CD4-positive, alpha-beta memory T cell (primary cell): ENCODE data around the gene MATR3. TPM values are rescaled to one million over a fixed set of nuclear protein-coding genes. Genes with fewer than 3 reads are reported as not detected.
A peak's percentile ranks its signal among the peaks of the same experiment; 100 is the strongest.

Experiments
- CTCF ChIA-PET: fragments of 350-600 bp; sonication (Branson Sonifier 250); formaldehyde crosslinking; loops from one replicate; lab custom pipeline; 2021; ENCODE audit warnings: inconsistent platforms; ENCODE audit not compliant: partially characterized antibody; lab: Charles Lee
- POLR2A ChIA-PET: fragments of 350-600 bp; sonication (Branson Sonifier 250); formaldehyde crosslinking; loops from one replicate; lab custom pipeline; 2021; ENCODE audit not compliant: partially characterized antibody; lab: Charles Lee
- DNase-seq, 5 donors: peaks; one replicate each; pipeline versions ENCODE4 v3.0.0 to v3.0.0-alpha.2; 2020 to 2022; ENCODE audit warnings: mixed read lengths in 1 of 5
- H3K27ac ChIP-seq: one replicate; pipeline ENCODE4 v1.7.0; 2013; ENCODE audit warnings: low read depth, low read length
- H3K27me3 ChIP-seq: 2 replicates; pipeline ENCODE4 v1.7.0; 2013; ENCODE audit warnings: mild to moderate bottlenecking, low read length, moderate library complexity; ENCODE audit not compliant: insufficient read depth
- H3K36me3 ChIP-seq: 2 replicates; pipeline ENCODE4 v1.7.0; 2013; ENCODE audit warnings: mild to moderate bottlenecking, low read length, moderate library complexity; ENCODE audit not compliant: insufficient read depth
- H3K4me1 ChIP-seq: 2 replicates; pipeline ENCODE4 v1.7.0; 2013; ENCODE audit warnings: mild to moderate bottlenecking, low read length, moderate library complexity; ENCODE audit not compliant: insufficient read depth
- H3K4me3 ChIP-seq, 2 donors: one replicate each; pipeline ENCODE4 v1.7.0; 2013; ENCODE audit warnings: low read length in 2 of 2, mild to moderate bottlenecking in 1 of 2
- H3K9me3 ChIP-seq, 2 donors: one replicate each; pipeline ENCODE4 v1.7.0; 2013; ENCODE audit warnings: low read length in 2 of 2, control low read depth in 1 of 2; ENCODE audit not compliant: control insufficient read depth in 1 of 2
- H3K27ac Mint-ChIP-seq, 7 donors: one replicate each; pipeline ENCODE4 v1.8.0; 2020 to 2021; ENCODE audit warnings: mixed read lengths in 7 of 7, mild to moderate bottlenecking in 6 of 7, inconsistent platforms in 3 of 7, moderate library complexity in 3 of 7
- H3K27me3 Mint-ChIP-seq, 2 donors: one replicate each; pipeline ENCODE4 v1.8.0; 2020 to 2021; ENCODE audit warnings: mixed read lengths in 2 of 2
- H3K36me3 Mint-ChIP-seq, 2 donors: one replicate each; pipeline ENCODE4 v1.8.0; 2020 to 2021; ENCODE audit warnings: mixed read lengths in 2 of 2, inconsistent platforms in 1 of 2, mild to moderate bottlenecking in 1 of 2
- H3K4me1 Mint-ChIP-seq, 4 donors: one replicate each; pipeline ENCODE4 v1.8.0; 2020 to 2021; ENCODE audit warnings: mixed read lengths in 4 of 4, mild to moderate bottlenecking in 1 of 4
- H3K4me3 Mint-ChIP-seq, 8 donors: one replicate each; pipeline ENCODE4 v1.8.0; 2020 to 2021; ENCODE audit warnings: mixed read lengths in 8 of 8, mild to moderate bottlenecking in 7 of 8, moderate library complexity in 6 of 8, inconsistent platforms in 3 of 8
- H3K9me3 Mint-ChIP-seq, 8 donors: one replicate each; pipeline ENCODE4 v1.8.0; 2020 to 2021; ENCODE audit warnings: mixed read lengths in 8 of 8, mild to moderate bottlenecking in 5 of 8, inconsistent platforms in 3 of 8, moderate library complexity in 1 of 8
- intact Hi-C: fragments of 100-400 bp; cut with micrococcal nuclease; formaldehyde crosslinking; loops from one replicate; pipeline ENCODE4 v1.15.1; 2023
- polyA plus RNA-seq, 2 donors: library from polyadenylated mRNA; unstranded; fragments of 300-500 nt; fragmentation: Illumina TruSeq; gene quantifications; one replicate each; pipeline ENCODE4 v1.2.3, GENCODE V29; 2021
- total RNA-seq, 2 experiments: library from RNA; stranded (reverse); gene quantifications; one replicate each; pipeline ENCODE4 v1.2.3, GENCODE V29; 2021

Gene MATR3
- total and polyA plus RNA-seq, 4 experiments from 2014 or later = 228 to 419 (median 316) TPM

- CTCF ChIA-PET = interaction anchor here (0.7 kb wide), 1 partner anchor 12 kb away, joined by 3 read pairs; no protein-coding TSS in a partner anchor
- H3K27me3 Mint-ChIP-seq = no peaks in the 10 kb centered on the region
- peaks cover 0 to 2% (median 0%) of the 10 kb centered on the region in 8 donors for H3K9me3 Mint-ChIP-seq
- H3K36me3 ChIP-seq = peaks cover 9% of the 10 kb centered on the region
- peaks cover 6% of the 10 kb centered on the region for H3K4me1 ChIP-seq
- POLR2A ChIA-PET = interaction anchor here (0.6 to 2.1 kb wide), 3 partner anchors 31 to 774 kb away, joined by 3 to 10 read pairs (median 4); partner anchors contain the start of gene MATR3
- intact Hi-C loops = no loop called here
- no peaks in the 10 kb centered on the region for H3K27me3 ChIP-seq
- H3K4me3 Mint-ChIP-seq = no peak overlapping the region
- peaks cover 6 to 21% (median 12%) of the 10 kb centered on the region in 4 donors for H3K4me1 Mint-ChIP-seq
- no peaks in the 10 kb centered on the region for H3K9me3 ChIP-seq
- no peak overlapping the region for H3K4me3 ChIP-seq
- DNase-seq = peak in 1 of 5 donors; percentile 16
- peak overlapping the region in 6 of 7 donors; percentile 11 to 87 (median 68) for H3K27ac Mint-ChIP-seq
- H3K36me3 Mint-ChIP-seq = peaks cover 4 to 21% of the 10 kb centered on the region in 2 donors
- no peak overlapping the region for H3K27ac ChIP-seq
Observed at GRCh38 chr5:139335811-139336210, 42.3 kb downstream of the MATR3 start.

- no peaks in the 10 kb centered on the region for H3K27me3 Mint-ChIP-seq
- peaks cover 37% of the 10 kb centered on the region for H3K4me1 ChIP-seq
- H3K4me3 ChIP-seq = no peak overlapping the region
- no peak overlapping the region for H3K27ac ChIP-seq
- intact Hi-C loops = loop anchor here (2.0 to 5.0 kb wide), 4 partner anchors 89 to 775 kb away; partner anchors contain the start of genes PURA, SIL1 and UBE2D2
- peaks cover 32 to 61% (median 47%) of the 10 kb centered on the region in 4 donors for H3K4me1 Mint-ChIP-seq
- H3K27ac Mint-ChIP-seq = peak overlapping the region in 1 of 7 donors; percentile 98
- H3K27me3 ChIP-seq = no peaks in the 10 kb centered on the region
- no peaks in the 10 kb centered on the region for H3K9me3 ChIP-seq
- H3K9me3 Mint-ChIP-seq = peaks cover 0 to 7% (median 0%) of the 10 kb centered on the region in 8 donors
- ChIA-PET POLR2A (interaction anchor here (2.4 to 6.1 kb wide), 3 partner anchors 28 to 51 kb away, joined by 11 to 149 read pairs (median 22); partner anchors contain the start of genes MATR3 and MZB1), CTCF (interaction anchor here (2.5 to 3.1 kb wide), 4 partner anchors 43 to 89 kb away, joined by 10 to 21 read pairs (median 12); partner anchors contain the start of gene MATR3)
- H3K36me3 ChIP-seq = no peaks in the 10 kb centered on the region
- H3K36me3 Mint-ChIP-seq = peaks cover 8 to 22% of the 10 kb centered on the region in 2 donors
- DNase-seq = no peak
- H3K4me3 Mint-ChIP-seq = peak overlapping the region in 2 of 8 donors; percentile 30 to 97
Observed at GRCh38 chr5:139340051-139340450, 46.5 kb downstream of the MATR3 start.

GRCh38 chr5:139341187-139341688 is 47.7 kb downstream of the MATR3 start:
- H3K4me3 ChIP-seq = peak overlapping the region; percentile 83 to 99
- ChIA-PET POLR2A (interaction anchor here (0.7 to 6.1 kb wide), 27 partner anchors 9 to 1587 kb away, joined by 3 to 149 read pairs (median 7); partner anchors contain the start of genes DNAJC18, EGR1, HNRNPA0 and HSPA9), CTCF (interaction anchor here (0.7 to 3.1 kb wide), 18 partner anchors 8 to 171 kb away, joined by 3 to 21 read pairs (median 4); partner anchors contain the start of genes MATR3 and SPATA24)
- intact Hi-C loops = loop anchor here (1.0 to 5.0 kb wide), 7 partner anchors 48 to 774 kb away; partner anchors contain the start of genes HSPA9, MATR3, PURA and SIL1
- no peak for DNase-seq
- H3K9me3 ChIP-seq = no peaks in the 10 kb centered on the region
- H3K36me3 ChIP-seq = no peaks in the 10 kb centered on the region
- peaks cover 35% of the 10 kb centered on the region for H3K4me1 ChIP-seq
- Mint-ChIP-seq H3K9me3 (peaks cover 0 to 7% (median 0%) of the 10 kb centered on the region in 8 donors), H3K4me3 (peak overlapping the region; percentile 94 to 100 (median 97)), H3K27ac (peak overlapping the region; percentile 97 to 100 (median 99)), H3K4me1 (peaks cover 37 to 61% (median 49%) of the 10 kb centered on the region in 4 donors), H3K27me3 (no peaks in the 10 kb centered on the region), H3K36me3 (peaks cover 13 to 27% of the 10 kb centered on the region in 2 donors)
- H3K27me3 ChIP-seq = no peaks in the 10 kb centered on the region
- peak overlapping the region; percentile 98 for H3K27ac ChIP-seq

DNA sequence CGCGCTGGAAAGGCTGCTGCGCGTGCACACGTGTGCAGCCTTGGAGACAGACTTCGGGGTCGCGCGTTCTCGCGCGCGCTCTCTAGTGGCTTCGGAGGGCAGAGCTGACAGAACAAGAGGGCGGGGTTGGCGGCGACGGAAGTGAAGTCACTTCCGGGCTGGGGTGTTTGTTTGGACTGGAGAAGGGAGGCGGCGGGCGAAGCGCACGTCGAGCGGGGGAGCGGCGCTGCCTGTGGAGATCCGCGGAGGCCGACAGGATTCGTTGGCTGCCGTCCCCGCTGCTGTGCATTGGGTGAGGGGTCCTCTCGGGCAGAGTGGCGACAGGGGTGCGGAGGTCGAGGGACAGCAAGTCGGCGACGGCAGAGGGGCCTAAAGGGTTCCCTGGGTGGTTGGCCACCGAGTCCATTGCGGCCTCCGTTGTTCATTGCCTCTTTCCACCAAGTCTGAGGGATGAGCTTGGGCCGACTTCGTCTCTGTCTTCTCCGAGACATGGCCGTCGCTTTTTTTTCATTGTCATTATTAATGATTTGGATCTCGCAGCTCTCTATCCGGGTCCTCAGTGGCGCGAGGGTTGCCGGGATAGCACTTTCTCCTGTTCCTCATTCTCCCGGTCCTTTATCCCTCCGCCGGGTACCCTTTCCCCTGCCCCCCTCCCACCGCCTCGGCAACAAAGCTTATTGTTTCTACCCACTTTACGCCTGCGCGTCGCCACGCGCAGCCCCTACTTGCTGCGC is 48.3 kb downstream of the MATR3 start, which contains the start of gene PAIP2:
PAIP2 (plus strand) TSS at position 166 of the 734 bp plus-strand sequence. CDS start 21,931 bp downstream, outside the sequence.
- Histone ChIP-seq H3K9me3 (no peaks in the 10 kb centered on the region), H3K36me3 (no peaks in the 10 kb centered on the region), H3K27ac (peak within 1 kb of the TSS; percentile 98), H3K27me3 (no peaks in the 10 kb centered on the region), H3K4me3 (peak within 1 kb of the TSS; percentile 83 to 99), H3K4me1 (peaks cover 35% of the 10 kb centered on the region)
- H3K27me3 Mint-ChIP-seq = no peaks in the 10 kb centered on the region
- CTCF ChIA-PET = interaction anchor here (0.7 to 3.1 kb wide), 24 partner anchors 9 to 170 kb away, joined by 3 to 21 read pairs (median 4); partner anchors contain the start of genes MATR3 and SPATA24
- POLR2A ChIA-PET = interaction anchor here (0.6 to 6.1 kb wide), 38 partner anchors 8 to 1587 kb away, joined by 3 to 149 read pairs (median 5); partner anchors contain the start of genes DNAJC18, EGR1, HNRNPA0 and HSPA9
- H3K36me3 Mint-ChIP-seq = peaks cover 15 to 30% of the 10 kb centered on the region in 2 donors
- peak; percentile 96 to 99 (median 97) for DNase-seq
- intact Hi-C loops = loop anchor here (1.0 to 5.0 kb wide), 9 partner anchors 49 to 773 kb away; partner anchors contain the start of genes HSPA9, MATR3, PURA and SIL1
- H3K9me3 Mint-ChIP-seq = peaks cover 0 to 5% (median 0%) of the 10 kb centered on the region in 8 donors
- peak within 1 kb of the TSS; percentile 94 to 100 (median 97) for H3K4me3 Mint-ChIP-seq
- H3K27ac Mint-ChIP-seq = peak within 1 kb of the TSS; percentile 97 to 100 (median 99)
- H3K4me1 Mint-ChIP-seq = peaks cover 34 to 62% (median 51%) of the 10 kb centered on the region in 4 donors

- Mint-ChIP-seq H3K9me3 (peaks cover 0 to 5% (median 0%) of the 10 kb centered on the region in 8 donors), H3K4me1 (peaks cover 36 to 67% (median 53%) of the 10 kb centered on the region in 4 donors), H3K36me3 (peaks cover 16 to 34% of the 10 kb centered on the region in 2 donors), H3K27me3 (no peaks in the 10 kb centered on the region), H3K4me3 (peak overlapping the region; percentile 94 to 100 (median 97)), H3K27ac (peak overlapping the region; percentile 97 to 100 (median 99))
- Histone ChIP-seq H3K27me3 (no peaks in the 10 kb centered on the region), H3K36me3 (no peaks in the 10 kb centered on the region), H3K9me3 (no peaks in the 10 kb centered on the region), H3K4me1 (peaks cover 35% of the 10 kb centered on the region), H3K27ac (peak overlapping the region; percentile 98), H3K4me3 (peak overlapping the region; percentile 83 to 99)
- DNase-seq = no peak
- ChIA-PET POLR2A (interaction anchor here (0.8 to 6.1 kb wide), 32 partner anchors 10 to 1588 kb away, joined by 3 to 149 read pairs (median 6); partner anchors contain the start of genes DNAJC18, EGR1, HNRNPA0 and MATR3), CTCF (interaction anchor here (0.7 to 3.1 kb wide), 18 partner anchors 9 to 170 kb away, joined by 3 to 21 read pairs (median 4); partner anchors contain the start of genes MATR3 and SPATA24)
- intact Hi-C loops = loop anchor here (1.0 to 5.0 kb wide), 3 partner anchors 50 to 220 kb away; partner anchors contain the start of gene UBE2D2
Observed at GRCh38 chr5:139342423-139342723, 48.8 kb downstream of the MATR3 start.

GRCh38 chr5:139343476-139343875 is 49.9 kb downstream of the MATR3 start:
- Histone ChIP-seq H3K36me3 (no peaks in the 10 kb centered on the region), H3K4me1 (peaks cover 39% of the 10 kb centered on the region), H3K4me3 (no peak overlapping the region), H3K9me3 (no peaks in the 10 kb centered on the region), H3K27ac (peak overlapping the region; percentile 98), H3K27me3 (no peaks in the 10 kb centered on the region)
- Mint-ChIP-seq H3K9me3 (peaks cover 0 to 5% (median 0%) of the 10 kb centered on the region in 8 donors), H3K36me3 (peaks cover 16 to 35% of the 10 kb centered on the region in 2 donors), H3K27ac (peak overlapping the region in 4 of 7 donors; percentile 98 to 100 (median 98)), H3K27me3 (no peaks in the 10 kb centered on the region), H3K4me3 (peak overlapping the region; percentile 94 to 100 (median 97)), H3K4me1 (peaks cover 38 to 73% (median 56%) of the 10 kb centered on the region in 4 donors)
- intact Hi-C loops = loop anchor here (5.0 kb wide), 1 partner anchor 219 kb away; the partner anchor contains the start of gene UBE2D2
- no peak for DNase-seq
- CTCF ChIA-PET = interaction anchor here (1.2 kb wide), 1 partner anchor 72 kb away, joined by 3 read pairs; no protein-coding TSS in a partner anchor
- POLR2A ChIA-PET = interaction anchor here (6.1 kb wide), 1 partner anchor 49 kb away, joined by 149 read pairs; the partner anchor contains the start of gene MATR3
